Activated naive CD8-positive, alpha-beta T cell treated with anti-CD3 and anti-CD28 coated beads for 36 hours (primary cell): ENCODE data around the gene SYT15. TPM values are rescaled to one million over a fixed set of nuclear protein-coding genes. Genes with fewer than 3 reads are reported as not detected.
A peak's percentile ranks its signal among the peaks of the same experiment; 100 is the strongest.

ENCODE experiments used
- DNase-seq: peaks from one replicate; pipeline ENCODE4 v3.0.0; 2021
- H3K27ac Mint-ChIP-seq: one replicate; pipeline ENCODE4 v1.8.0; 2022; ENCODE audit warnings: mild to moderate bottlenecking, moderate library complexity, mixed read lengths
- H3K27me3 Mint-ChIP-seq: one replicate; pipeline ENCODE4 v1.8.0; 2022; ENCODE audit warnings: mild to moderate bottlenecking, mixed read lengths
- H3K36me3 Mint-ChIP-seq: one replicate; pipeline ENCODE4 v1.8.0; 2021; ENCODE audit warnings: mild to moderate bottlenecking, mixed read lengths
- H3K4me1 Mint-ChIP-seq: one replicate; pipeline ENCODE4 v1.8.0; 2021; ENCODE audit warnings: mixed read lengths
- H3K4me3 Mint-ChIP-seq: one replicate; pipeline ENCODE4 v1.8.0; 2022; ENCODE audit warnings: mild to moderate bottlenecking, moderate library complexity, mixed read lengths
- H3K9me3 Mint-ChIP-seq: one replicate; pipeline ENCODE4 v1.8.0; 2022; ENCODE audit warnings: mixed read lengths
- total RNA-seq, 2 experiments: library from RNA; stranded (reverse); gene quantifications; one replicate each; pipeline ENCODE4 v1.2.3, GENCODE V29; 2021

The SYT15 gene
- total RNA-seq, 2 experiments from 2014 or later = 0.50 to 0.58 TPM

- no peaks in the 10 kb centered on the region for H3K27me3 Mint-ChIP-seq
- no peaks in the 10 kb centered on the region for H3K36me3 Mint-ChIP-seq
- no peak overlapping the region for H3K27ac Mint-ChIP-seq
- peaks cover under 1% of the 10 kb centered on the region for H3K4me1 Mint-ChIP-seq
- no peak for DNase-seq
- no peaks in the 10 kb centered on the region for H3K9me3 Mint-ChIP-seq
- no peak overlapping the region for H3K4me3 Mint-ChIP-seq
These were observed 27.9 kb upstream of the SYT15 start for GRCh38 chr10:46550795-46551700.

- no peaks in the 10 kb centered on the region for H3K9me3 Mint-ChIP-seq
- H3K36me3 Mint-ChIP-seq = no peaks in the 10 kb centered on the region
- no peak overlapping the region for H3K4me3 Mint-ChIP-seq
- no peak overlapping the region for H3K27ac Mint-ChIP-seq
- no peak for DNase-seq
- H3K27me3 Mint-ChIP-seq = no peaks in the 10 kb centered on the region
- H3K4me1 Mint-ChIP-seq = peaks cover 2% of the 10 kb centered on the region
These were observed 27.0 kb upstream of the SYT15 start for GRCh38 chr10:46551701-46552525.

- Mint-ChIP-seq H3K27me3 (no peaks in the 10 kb centered on the region), H3K36me3 (no peaks in the 10 kb centered on the region), H3K4me1 (peaks cover 5% of the 10 kb centered on the region), H3K9me3 (no peaks in the 10 kb centered on the region), H3K27ac (no peak overlapping the region), H3K4me3 (no peak overlapping the region)
- DNase-seq = no peak
These were observed 26.2 kb upstream of the SYT15 start for GRCh38 chr10:46552526-46553237.

GRCh38 chr10:46553238-46554049, 25.5 kb upstream of the SYT15 start:
- H3K36me3 Mint-ChIP-seq = no peaks in the 10 kb centered on the region
- no peak overlapping the region for H3K4me3 Mint-ChIP-seq
- H3K27me3 Mint-ChIP-seq = no peaks in the 10 kb centered on the region
- no peaks in the 10 kb centered on the region for H3K9me3 Mint-ChIP-seq
- no peak for DNase-seq
- no peak overlapping the region for H3K27ac Mint-ChIP-seq
- H3K4me1 Mint-ChIP-seq = peaks cover 5% of the 10 kb centered on the region

GRCh38 chr10:46554166-46554781, 24.7 kb upstream of the SYT15 start:
- DNase-seq = no peak
- H3K9me3 Mint-ChIP-seq = no peaks in the 10 kb centered on the region

GRCh38 chr10:46555366-46555712, 23.6 kb upstream of the SYT15 start:
- H3K27ac Mint-ChIP-seq = no peak overlapping the region
- DNase-seq = no peak
- H3K27me3 Mint-ChIP-seq = no peaks in the 10 kb centered on the region
- no peaks in the 10 kb centered on the region for H3K9me3 Mint-ChIP-seq
- H3K4me3 Mint-ChIP-seq = no peak overlapping the region
- H3K36me3 Mint-ChIP-seq = no peaks in the 10 kb centered on the region
- H3K4me1 Mint-ChIP-seq = peaks cover 5% of the 10 kb centered on the region

More at GRCh38 chr10:46554166-46554781, 24.7 kb upstream of the SYT15 start:
- H3K27me3 Mint-ChIP-seq = no peaks in the 10 kb centered on the region
- H3K27ac Mint-ChIP-seq = no peak overlapping the region
- H3K36me3 Mint-ChIP-seq = no peaks in the 10 kb centered on the region
- peaks cover 5% of the 10 kb centered on the region for H3K4me1 Mint-ChIP-seq
- no peak overlapping the region for H3K4me3 Mint-ChIP-seq

- peaks cover 5% of the 10 kb centered on the region for H3K4me1 Mint-ChIP-seq
- peak overlapping the region; percentile 46 for H3K4me3 Mint-ChIP-seq
- no peaks in the 10 kb centered on the region for H3K9me3 Mint-ChIP-seq
- no peak for DNase-seq
- H3K36me3 Mint-ChIP-seq = no peaks in the 10 kb centered on the region
- no peaks in the 10 kb centered on the region for H3K27me3 Mint-ChIP-seq
- no peak overlapping the region for H3K27ac Mint-ChIP-seq
These were observed 23.0 kb upstream of the SYT15 start for GRCh38 chr10:46555713-46556514.

- H3K4me3 Mint-ChIP-seq = peak within 1 kb of the TSS; percentile 60
- H3K4me1 Mint-ChIP-seq = peaks cover 5% of the 10 kb centered on the region
- H3K27me3 Mint-ChIP-seq = no peaks in the 10 kb centered on the region
- no peaks in the 10 kb centered on the region for H3K9me3 Mint-ChIP-seq
- H3K27ac Mint-ChIP-seq = no peak within 1 kb of the TSS
- no peaks in the 10 kb centered on the region for H3K36me3 Mint-ChIP-seq
- no peak for DNase-seq
These were observed 22.2 kb upstream of the SYT15 start, which contains the start of gene GPRIN2 for GRCh38 chr10:46556515-46557318. TSS of gene GPRIN2 (minus strand) at chr10:46556658. CDS start at chr10:46550736, 5,922 bp downstream.

- no peak overlapping the region for H3K27ac Mint-ChIP-seq
- no peak for DNase-seq
- no peaks in the 10 kb centered on the region for H3K27me3 Mint-ChIP-seq
- no peaks in the 10 kb centered on the region for H3K36me3 Mint-ChIP-seq
- H3K4me3 Mint-ChIP-seq = peak overlapping the region; percentile 60
- H3K4me1 Mint-ChIP-seq = peaks cover 5% of the 10 kb centered on the region
- H3K9me3 Mint-ChIP-seq = no peaks in the 10 kb centered on the region
These were observed 21.4 kb upstream of the SYT15 start for GRCh38 chr10:46557319-46558121.

GRCh38 chr10:46558122-46558391, 20.9 kb upstream of the SYT15 start:
- H3K27ac Mint-ChIP-seq = no peak overlapping the region
- peaks cover 5% of the 10 kb centered on the region for H3K4me1 Mint-ChIP-seq
- H3K9me3 Mint-ChIP-seq = no peaks in the 10 kb centered on the region
- DNase-seq = no peak
- no peak overlapping the region for H3K4me3 Mint-ChIP-seq
- no peaks in the 10 kb centered on the region for H3K27me3 Mint-ChIP-seq
- no peaks in the 10 kb centered on the region for H3K36me3 Mint-ChIP-seq

GRCh38 chr10:46558392-46559185, 20.3 kb upstream of the SYT15 start:
- DNase-seq = no peak

GRCh38 chr10:46559231-46559671, 19.7 kb upstream of the SYT15 start:
- Mint-ChIP-seq H3K27me3 (no peaks in the 10 kb centered on the region), H3K36me3 (no peaks in the 10 kb centered on the region), H3K27ac (no peak overlapping the region), H3K9me3 (no peaks in the 10 kb centered on the region), H3K4me1 (peaks cover 5% of the 10 kb centered on the region), H3K4me3 (no peak overlapping the region)
- no peak for DNase-seq

More at GRCh38 chr10:46558392-46559185, 20.3 kb upstream of the SYT15 start:
- H3K27me3 Mint-ChIP-seq = no peaks in the 10 kb centered on the region
- H3K36me3 Mint-ChIP-seq = no peaks in the 10 kb centered on the region
- H3K27ac Mint-ChIP-seq = no peak overlapping the region
- H3K4me1 Mint-ChIP-seq = peaks cover 5% of the 10 kb centered on the region
- H3K4me3 Mint-ChIP-seq = no peak overlapping the region
- no peaks in the 10 kb centered on the region for H3K9me3 Mint-ChIP-seq
